ENCODE measurements around the gene RIN3. TPM values are rescaled to one million over a fixed set of nuclear protein-coding genes. Genes with fewer than 3 reads are reported as not detected.

RIN3 gene
- total RNA-seq, 4 donors from 2014 or later = 2.1 to 10.4 (median 7.2) TPM

GRCh38 chr14:92631098-92631497, 117.5 kb downstream of the RIN3 start:
- H3K4me1 ChIP-seq = no peaks in the 10 kb centered on the region
- WGBS = no CpG with 5 or more reads among the region's 4 CpGs
- H3K27me3 ChIP-seq = no peaks in the 10 kb centered on the region
- TF ChIP-seq EP300 (IDR thresholded peaks at IDR 0.05) (no peak), POLR2AphosphoS5 (IDR thresholded peaks at IDR 0.05) (no peak), CTCF (IDR thresholded peaks at IDR 0.05) (no peak), POLR2A (IDR thresholded peaks at IDR 0.05) (no peak)
- no peak overlapping the region for H3K27ac ChIP-seq
- peaks cover 9% of the 10 kb centered on the region for H3K9me3 ChIP-seq
- H3K36me3 ChIP-seq = no peaks in the 10 kb centered on the region
- DNase-seq (ENCODE audit: low spot score in 2 of 2) = no peak
- H3K4me3 ChIP-seq = no peak overlapping the region

GRCh38 chr14:92632546-92633273, 119.1 kb downstream of the RIN3 start:
- Histone ChIP-seq H3K9me3 (peaks cover 7% of the 10 kb centered on the region), H3K4me1 (no peaks in the 10 kb centered on the region), H3K4me3 (no peak overlapping the region), H3K27me3 (no peaks in the 10 kb centered on the region), H3K27ac (no peak overlapping the region), H3K36me3 (no peaks in the 10 kb centered on the region)
- 84% methylated on average over 14 of the region's 15 CpGs for WGBS
- no peak for DNase-seq (ENCODE audit: low spot score in 2 of 2)
- TF ChIP-seq EP300 (IDR thresholded peaks at IDR 0.05) (no peak), POLR2AphosphoS5 (IDR thresholded peaks at IDR 0.05) (no peak), CTCF (IDR thresholded peaks at IDR 0.05) (no peak)

- no peak for DNase-seq (ENCODE audit: low spot score in 2 of 2)
- H3K4me3 ChIP-seq = no peak overlapping the region
- 77% methylated on average over 5 of the region's 5 CpGs for WGBS
- no peaks in the 10 kb centered on the region for H3K27me3 ChIP-seq
- no peaks in the 10 kb centered on the region for H3K36me3 ChIP-seq
- TF ChIP-seq CTCF (IDR thresholded peaks at IDR 0.05) = no peak
- H3K4me1 ChIP-seq = no peaks in the 10 kb centered on the region
- H3K27ac ChIP-seq = no peak overlapping the region
- peaks cover 1% of the 10 kb centered on the region for H3K9me3 ChIP-seq
Measured at GRCh38 chr14:92633274-92633616, 119.7 kb downstream of the RIN3 start.

- Histone ChIP-seq H3K4me1 (no peaks in the 10 kb centered on the region), H3K27ac (no peak overlapping the region), H3K4me3 (no peak overlapping the region), H3K9me3 (no peaks in the 10 kb centered on the region), H3K27me3 (no peaks in the 10 kb centered on the region), H3K36me3 (no peaks in the 10 kb centered on the region)
- DNase-seq (ENCODE audit: low spot score in 2 of 2) = no peak
- TF ChIP-seq CTCF (IDR thresholded peaks at IDR 0.05) = no peak
- TF ChIP-seq EP300 (IDR thresholded peaks at IDR 0.05) = no peak
- no peak for TF ChIP-seq POLR2AphosphoS5 (IDR thresholded peaks at IDR 0.05)
Measured at GRCh38 chr14:92633724-92634123, 120.1 kb downstream of the RIN3 start.

- 89% methylated on average over 4 of the region's 4 CpGs for WGBS
- Histone ChIP-seq H3K27me3 (no peaks in the 10 kb centered on the region), H3K4me1 (no peaks in the 10 kb centered on the region), H3K27ac (no peak overlapping the region), H3K9me3 (no peaks in the 10 kb centered on the region), H3K36me3 (no peaks in the 10 kb centered on the region), H3K4me3 (no peak overlapping the region)
- DNase-seq (ENCODE audit: low spot score in 2 of 2) = no peak
- TF ChIP-seq EP300 (IDR thresholded peaks at IDR 0.05) = no peak
- TF ChIP-seq CTCF (IDR thresholded peaks at IDR 0.05) = no peak
- no peak for TF ChIP-seq POLR2A (IDR thresholded peaks at IDR 0.05)
- no peak for TF ChIP-seq POLR2AphosphoS5 (IDR thresholded peaks at IDR 0.05)
Measured at GRCh38 chr14:92635031-92635430, 121.5 kb downstream of the RIN3 start.

All from suprapubic skin (tissue), 4 donors.